ENCODE results near the gene PFKFB3.

The PFKFB3 gene

GRCh38 chr10:6202684-6203330 lies at the start of gene PFKFB3:
Gene PFKFB3, plus strand, starts transcription at chr10:6202932. Its CDS starts 329 bp downstream, at chr10:6203261.
- peak within 1 kb of the TSS; percentile 66 for H3K4me3 ChIP-seq (replicated peaks; ENCODE audit: low read depth, low read length)
- TF ChIP-seq CTCF (IDR thresholded peaks at IDR 0.05; ENCODE audit: low read depth, low read length, missing control alignments), result peak; percentile 92
- DNase-seq (ENCODE audit: extremely low read depth, low read depth), result peak; percentile 73

DNA sequence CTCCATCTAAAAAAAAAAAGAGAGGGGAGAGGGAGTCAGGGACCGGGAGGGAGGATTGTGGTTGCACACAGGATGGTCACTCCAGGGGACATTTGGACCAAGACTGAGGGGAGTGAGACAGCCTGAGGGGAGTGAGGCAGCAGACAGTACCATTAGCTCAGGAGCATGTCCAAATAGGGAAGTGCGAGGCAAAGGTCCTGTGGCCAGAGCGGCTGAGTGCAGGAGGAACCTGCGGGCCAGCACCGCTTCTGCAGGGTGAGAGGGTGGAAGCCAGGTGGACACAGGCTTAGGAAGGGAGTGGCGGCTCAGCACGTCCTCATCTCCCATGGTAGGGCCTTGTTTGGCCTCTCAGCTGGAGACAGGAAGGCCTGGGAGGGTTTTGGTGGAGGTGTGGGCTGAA lies 48.9 kb upstream of the PFKFB3 start:
- DNase-seq (ENCODE audit: extremely low read depth, low read depth), result no peak
- no peak for TF ChIP-seq CTCF (IDR thresholded peaks at IDR 0.05; ENCODE audit: low read depth, low read length, missing control alignments)
- H3K4me3 ChIP-seq (replicated peaks; ENCODE audit: low read depth, low read length), result no peak overlapping the region

GRCh38 chr10:6154566-6154965 lies 48.2 kb upstream of the PFKFB3 start:
- TF ChIP-seq CTCF (IDR thresholded peaks at IDR 0.05; ENCODE audit: low read depth, low read length, missing control alignments), result no peak
- DNase-seq (ENCODE audit: extremely low read depth, low read depth), result no peak
- H3K4me3 ChIP-seq (replicated peaks; ENCODE audit: low read depth, low read length), result no peak overlapping the region

DNA sequence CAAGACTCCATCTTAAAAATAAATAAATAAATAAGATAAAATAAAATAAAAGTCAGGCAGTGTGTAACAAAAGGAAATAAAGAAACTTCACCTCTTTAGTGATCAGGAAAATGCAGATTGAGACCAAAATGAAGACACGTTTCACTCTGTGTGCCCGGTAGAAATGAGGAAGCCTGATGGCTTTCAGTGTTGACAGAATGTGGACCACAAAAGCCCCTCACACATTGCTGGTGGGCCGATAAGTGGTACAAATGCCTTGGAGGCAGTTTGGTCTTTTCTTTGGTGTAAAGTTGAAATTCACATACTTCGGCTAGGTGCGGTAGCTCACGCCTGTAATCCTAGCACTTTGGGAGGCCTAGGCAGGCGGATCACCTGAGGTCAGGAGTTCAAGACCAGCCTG lies 44.5 kb upstream of the PFKFB3 start:
- DNase-seq (ENCODE audit: extremely low read depth, low read depth), result no peak
- TF ChIP-seq CTCF (IDR thresholded peaks at IDR 0.05; ENCODE audit: low read depth, low read length, missing control alignments), result no peak
- H3K4me3 ChIP-seq (replicated peaks; ENCODE audit: low read depth, low read length), result no peak overlapping the region

- no peak for TF ChIP-seq CTCF (IDR thresholded peaks at IDR 0.05; ENCODE audit: low read depth, low read length, missing control alignments)
- DNase-seq (ENCODE audit: extremely low read depth, low read depth), result no peak
- no peak overlapping the region for H3K4me3 ChIP-seq (replicated peaks; ENCODE audit: low read depth, low read length)
These were observed 40.8 kb upstream of the PFKFB3 start for GRCh38 chr10:6161921-6162320.

- no peak for DNase-seq (ENCODE audit: extremely low read depth, low read depth)
- no peak for TF ChIP-seq CTCF (IDR thresholded peaks at IDR 0.05; ENCODE audit: low read depth, low read length, missing control alignments)
These were observed 40.0 kb upstream of the PFKFB3 start for GRCh38 chr10:6162589-6163356.

More at GRCh38 chr10:6162589-6163356, 40.0 kb upstream of the PFKFB3 start:
- peak overlapping the region; percentile 63; the same call in 1 of the 2 replicates for H3K4me3 ChIP-seq (replicated peaks; ENCODE audit: low read depth, low read length)

Data from HFF-Myc (cell line).